GM18505 (cell line): Measurements from ENCODE around the gene ZCCHC9.
"Not testable (repeated sequence)": the region's sequence is repeated elsewhere in the genome, so short reads cannot be mapped to it uniquely, and the experiment has no call there.

Experiments used
- ATAC-seq: cut with Tn5 transposase; IDR thresholded peaks from one replicate; pipeline ENCODE4 v1.9.1; 2021; ENCODE audit not compliant: unreplicated experiment
- POLR2A ChIP-seq: IDR thresholded peaks from 4 replicates; pipeline ENCODE4 v1.6.1; 2011; ENCODE audit warnings: borderline replicate concordance; ENCODE audit not compliant: insufficient read depth, insufficient read length; ENCODE audit errors: extremely low read depth

Gene ZCCHC9

GRCh38 chr5:81301271-81302015 is at the start of gene ZCCHC9:
Gene ZCCHC9, plus strand, starts transcription at chr5:81301587. Its CDS starts 3,171 bp downstream, at chr5:81304758.
- peak; percentile 96 for TF ChIP-seq POLR2A
- ATAC-seq: peak; percentile 95

GRCh38 chr5:81251922-81252321 is 49.5 kb upstream of the ZCCHC9 start:
- no peak for TF ChIP-seq POLR2A
- no peak for ATAC-seq

DNA sequence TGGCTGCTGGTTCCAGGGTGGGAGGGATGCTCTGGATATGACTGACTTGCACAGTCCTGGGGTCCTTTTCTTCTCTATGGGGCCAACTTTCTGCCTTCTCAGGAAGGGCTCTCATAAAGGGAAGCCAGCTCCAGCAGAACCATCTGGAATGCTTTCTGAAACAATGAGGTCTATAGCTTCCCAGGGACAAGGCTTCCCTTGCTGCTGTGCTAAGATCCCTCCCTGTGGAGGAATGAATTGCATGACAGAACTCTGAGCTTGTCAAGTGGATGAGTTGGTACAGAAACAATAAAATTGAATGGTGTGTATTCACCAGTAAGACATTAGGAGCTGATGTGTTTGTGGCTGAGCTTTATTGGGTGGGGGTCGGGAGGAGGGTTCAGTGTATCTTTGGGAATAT is 48.5 kb upstream of the ZCCHC9 start:
- ATAC-seq: no peak
- TF ChIP-seq POLR2A: no peak

GRCh38 chr5:81253875-81254274 is 47.5 kb upstream of the ZCCHC9 start:
- no peak for ATAC-seq

DNA sequence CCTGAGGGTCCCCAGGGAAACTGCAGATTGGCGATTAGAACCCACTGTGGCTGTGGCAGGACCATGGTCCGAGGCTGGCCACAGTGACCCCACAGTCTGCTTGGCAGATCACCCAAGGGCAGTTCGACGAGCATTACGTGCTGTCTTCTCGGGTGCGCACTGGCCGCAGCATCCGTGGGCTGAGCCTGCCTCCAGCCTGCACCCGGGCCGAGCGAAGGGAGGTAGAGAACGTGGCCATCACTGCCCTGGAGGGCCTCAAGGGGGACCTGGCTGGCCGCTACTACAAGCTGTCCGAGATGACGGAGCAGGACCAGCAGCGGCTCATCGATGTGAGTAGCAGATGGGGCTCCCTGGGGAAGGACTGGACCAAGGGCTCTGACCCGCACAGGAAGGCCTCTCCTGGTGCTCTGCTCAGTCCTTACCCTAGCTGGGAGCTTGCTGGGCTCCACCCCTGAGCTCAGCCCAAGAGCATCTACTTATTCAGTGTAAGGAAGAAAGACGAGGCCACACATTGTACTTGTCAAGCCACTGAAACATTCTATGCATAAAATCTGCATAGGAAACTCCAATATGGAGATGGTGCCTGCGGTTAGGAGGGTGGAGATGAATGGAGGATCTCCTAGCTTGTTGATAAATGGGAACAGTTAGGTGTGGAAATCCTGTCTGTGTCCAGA is 46.4 kb upstream of the ZCCHC9 start:
- ATAC-seq: no peak
- TF ChIP-seq POLR2A: no peak

More at GRCh38 chr5:81253875-81254274, 47.5 kb upstream of the ZCCHC9 start:
- TF ChIP-seq POLR2A: no peak

DNA sequence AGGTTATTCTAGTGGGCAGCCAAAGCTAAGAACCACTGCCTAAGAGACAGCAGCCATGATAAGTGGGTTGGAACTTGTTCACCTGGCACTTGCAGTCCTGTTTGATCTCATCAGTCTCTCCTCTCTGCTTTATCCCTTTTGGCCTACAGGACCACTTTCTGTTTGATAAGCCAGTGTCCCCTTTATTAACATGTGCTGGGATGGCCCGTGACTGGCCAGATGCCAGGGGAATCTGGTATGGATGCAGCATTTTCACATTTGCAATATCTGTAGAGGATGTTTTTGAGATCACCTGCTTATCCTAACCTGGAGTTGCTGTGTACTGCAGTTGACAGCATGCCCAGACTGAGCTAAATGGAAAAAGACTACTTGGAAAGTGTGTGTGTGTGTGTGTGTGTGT is 44.6 kb upstream of the ZCCHC9 start:
- no peak for ATAC-seq
- no peak for TF ChIP-seq POLR2A

DNA sequence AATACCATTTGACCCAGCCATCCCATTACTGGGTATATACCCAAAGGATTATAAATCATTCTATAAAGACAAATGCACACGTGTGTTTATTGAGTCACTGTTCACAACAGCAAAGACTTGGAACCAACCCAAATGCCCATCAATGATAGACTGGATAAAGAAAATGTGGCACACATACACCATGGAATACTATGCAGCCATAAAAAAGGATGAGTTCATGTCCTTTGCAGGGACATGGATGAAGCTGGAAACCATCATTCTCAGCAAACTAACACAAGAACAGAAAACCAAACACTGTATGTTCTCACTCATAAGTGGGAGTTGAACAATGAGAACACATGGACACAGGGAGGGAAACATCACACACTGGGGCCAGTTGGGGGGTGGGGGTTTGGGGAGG is 38.6 kb upstream of the ZCCHC9 start:
- ATAC-seq: not testable (repeated sequence)

DNA sequence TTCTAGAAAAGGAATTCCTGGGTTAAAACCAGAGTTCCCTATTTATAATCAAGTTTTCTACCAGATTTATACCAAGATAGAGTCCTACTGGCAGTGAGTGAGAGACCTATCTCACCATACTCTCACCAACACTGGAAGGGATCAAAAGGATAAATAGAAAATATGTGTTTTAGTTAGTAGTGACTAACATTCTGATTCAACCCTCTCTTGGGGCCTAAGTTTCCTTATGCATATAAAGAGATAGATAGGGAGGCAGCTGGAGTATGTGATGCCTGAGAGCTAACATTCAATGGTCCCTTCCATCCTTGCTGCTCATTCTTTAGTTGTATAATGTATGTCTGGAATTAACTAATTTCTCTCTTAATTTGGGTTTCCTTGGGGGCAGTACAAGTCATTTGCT is 36.3 kb upstream of the ZCCHC9 start:
- no peak for ATAC-seq
- no peak for TF ChIP-seq POLR2A

GRCh38 chr5:81268521-81269196 is 32.7 kb upstream of the ZCCHC9 start:
- ATAC-seq: no peak
- no peak for TF ChIP-seq POLR2A

GRCh38 chr5:81269751-81270393 is 31.5 kb upstream of the ZCCHC9 start:
- TF ChIP-seq POLR2A: no peak
- ATAC-seq: no peak

DNA sequence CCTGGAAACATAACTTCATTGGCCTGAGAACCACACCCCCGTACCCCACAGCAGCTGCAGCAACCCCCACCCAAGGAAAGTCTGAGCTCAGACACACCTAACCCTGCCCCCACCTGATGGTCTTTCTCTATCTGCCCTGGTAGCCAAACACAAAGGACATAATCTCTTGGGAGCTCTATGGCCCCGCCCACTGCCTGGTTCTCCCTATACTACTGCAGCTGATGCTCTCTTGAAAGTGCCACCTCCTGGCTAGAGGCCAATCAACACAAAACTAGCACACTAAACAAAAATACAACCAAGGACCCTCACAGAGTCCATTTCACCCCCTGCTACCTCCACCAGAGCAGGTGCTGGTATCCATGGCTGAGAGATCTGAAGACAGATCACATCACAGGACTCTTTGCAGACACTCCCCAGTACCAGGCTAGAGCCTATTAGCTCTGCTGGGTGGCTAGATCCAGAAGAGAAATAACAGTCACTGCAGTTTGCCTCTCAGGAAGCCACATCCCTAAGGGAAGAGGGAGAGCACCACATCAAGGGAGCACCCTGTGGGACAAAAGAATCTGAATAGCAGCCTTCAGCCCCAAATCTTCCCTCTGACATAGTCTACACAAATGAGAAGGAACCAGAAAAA is 30.9 kb upstream of the ZCCHC9 start:
- not testable (repeated sequence) for ATAC-seq

GRCh38 chr5:81283976-81284375 is 17.4 kb upstream of the ZCCHC9 start:
- no peak for ATAC-seq
- no peak for TF ChIP-seq POLR2A

DNA sequence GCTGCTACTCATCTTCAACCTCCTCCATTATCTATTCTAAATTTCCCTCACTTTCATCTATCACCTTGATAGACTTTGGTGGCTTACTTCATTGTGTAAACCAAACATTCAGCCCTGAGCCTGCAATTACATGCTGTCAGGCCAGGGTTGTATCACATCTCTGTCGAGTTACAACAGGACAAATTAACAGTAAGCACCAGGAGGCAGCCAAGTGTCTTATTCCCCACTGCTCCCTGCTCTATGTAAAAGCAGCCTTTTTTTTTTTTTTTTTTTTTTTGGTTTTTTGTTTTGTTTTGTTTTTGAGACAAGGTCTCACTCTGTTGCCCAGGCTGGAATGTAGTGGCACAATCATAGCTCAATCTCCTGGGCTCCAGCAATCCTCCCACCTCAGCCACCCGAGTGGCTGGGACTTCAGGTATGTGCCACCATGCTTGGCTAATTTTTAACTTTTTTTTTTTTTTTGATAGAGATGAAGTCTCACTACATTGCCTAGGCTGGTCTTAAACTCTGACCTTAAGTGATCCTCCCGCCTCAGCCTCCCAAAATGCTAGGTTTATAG is 15.2 kb upstream of the ZCCHC9 start:
- TF ChIP-seq POLR2A: no peak
- no peak for ATAC-seq
